Measurements from ENCODE around the gene ZC3H7A. TPM values are rescaled to one million over a fixed set of nuclear protein-coding genes. Genes with fewer than 3 reads are reported as not detected.
A peak's percentile ranks its signal among the peaks of the same experiment; 100 is the strongest.

The ZC3H7A gene
- total RNA-seq, 2 experiments from 2014 or later, result 32.1 to 68.6 TPM

DNA sequence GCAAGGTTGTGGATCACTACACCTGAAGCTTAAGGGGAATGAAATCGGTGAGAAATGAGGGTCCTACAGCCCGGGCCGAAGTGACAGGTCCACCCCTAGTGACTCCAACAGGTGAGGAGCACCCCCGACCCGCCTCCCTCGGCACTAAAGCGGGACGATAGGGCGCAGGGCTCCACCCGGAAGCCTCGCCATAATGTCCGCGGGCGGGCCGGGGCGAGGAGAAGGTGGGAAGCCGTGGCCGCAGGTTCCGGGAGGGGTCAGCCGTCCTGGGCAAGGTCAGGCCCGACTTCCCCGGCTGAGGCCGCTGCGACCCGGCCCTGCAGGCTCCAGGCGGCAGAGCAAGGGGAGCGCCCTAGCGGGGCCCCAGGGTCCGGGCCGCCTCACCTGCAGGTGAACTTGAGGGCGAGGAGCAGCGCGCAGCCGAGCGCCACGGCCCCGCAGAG is 54.9 kb downstream of the ZC3H7A start:
- CTCF ChIA-PET (ENCODE audit: unreplicated experiment), result interaction anchor here (0.6 to 1.6 kb wide), 2 partner anchors 56 to 96 kb away, joined by 4 to 7 read pairs; no protein-coding TSS in a partner anchor
- TF ChIP-seq, protein P1, sequence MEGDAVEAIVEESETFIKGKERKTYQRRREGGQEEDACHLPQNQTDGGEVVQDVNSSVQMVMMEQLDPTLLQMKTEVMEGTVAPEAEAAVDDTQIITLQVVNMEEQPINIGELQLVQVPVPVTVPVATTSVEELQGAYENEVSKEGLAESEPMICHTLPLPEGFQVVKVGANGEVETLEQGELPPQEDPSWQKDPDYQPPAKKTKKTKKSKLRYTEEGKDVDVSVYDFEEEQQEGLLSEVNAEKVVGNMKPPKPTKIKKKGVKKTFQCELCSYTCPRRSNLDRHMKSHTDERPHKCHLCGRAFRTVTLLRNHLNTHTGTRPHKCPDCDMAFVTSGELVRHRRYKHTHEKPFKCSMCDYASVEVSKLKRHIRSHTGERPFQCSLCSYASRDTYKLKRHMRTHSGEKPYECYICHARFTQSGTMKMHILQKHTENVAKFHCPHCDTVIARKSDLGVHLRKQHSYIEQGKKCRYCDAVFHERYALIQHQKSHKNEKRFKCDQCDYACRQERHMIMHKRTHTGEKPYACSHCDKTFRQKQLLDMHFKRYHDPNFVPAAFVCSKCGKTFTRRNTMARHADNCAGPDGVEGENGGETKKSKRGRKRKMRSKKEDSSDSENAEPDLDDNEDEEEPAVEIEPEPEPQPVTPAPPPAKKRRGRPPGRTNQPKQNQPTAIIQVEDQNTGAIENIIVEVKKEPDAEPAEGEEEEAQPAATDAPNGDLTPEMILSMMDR (conservative IDR thresholded peaks at IDR 0.05; ENCODE audit: low read length), result 0 out of 2 replicates have a peak, but pooled peaks have one; percentile 24
- TF ChIP-seq EZH2phosphoT487 (IDR thresholded peaks at IDR 0.05; ENCODE audit: borderline replicate concordance, low read depth, low read length), result no peak
- Histone ChIP-seq H2AFZ (ENCODE audit: low read length) (peak overlapping the region; percentile 30; the same call in 1 of the 2 replicates), H3K9me2 (ENCODE audit: insufficient read depth, low read length) (no peaks in the 10 kb centered on the region), H3K4me3 (ENCODE audit: low read depth, low read length, poor library complexity, severe bottlenecking) (peak overlapping the region; percentile 97), H3K36me3 (ENCODE audit: insufficient read depth, low read length) (peaks cover 26% of the 10 kb centered on the region), H3K4me1 (ENCODE audit: insufficient read depth, low read length, poor library complexity, severe bottlenecking) (peaks cover 51% of the 10 kb centered on the region), H3K9me3 (ENCODE audit: low read length) (no peaks in the 10 kb centered on the region), H4K20me1 (ENCODE audit: insufficient read depth, low read length) (peaks cover 16% of the 10 kb centered on the region; the same call in 1 of the 2 replicates), H3K27ac (ENCODE audit: low read depth, low read length, poor library complexity, severe bottlenecking) (peak overlapping the region; percentile 67), H3K79me2 (ENCODE audit: insufficient read depth, low read depth, low read length) (peaks cover 45% of the 10 kb centered on the region), H3K4me2 (ENCODE audit: low read length) (peak overlapping the region; percentile 95)
- POLR2A ChIA-PET, result interaction anchor here (0.5 to 1.8 kb wide), 12 partner anchors 18 to 804 kb away, joined by 3 to 10 read pairs (median 4); no protein-coding TSS in a partner anchor
- no TSS peak for BruUV-seq (replicated peaks)
- intact Hi-C loops (cut with micrococcal nuclease; ENCODE audit: unreplicated experiment), result loop anchor here (2.0 to 5.0 kb wide), 3 partner anchors 40 to 70 kb away; partner anchors contain the start of gene ZC3H7A
- peak; percentile 65 for DNase-seq (ENCODE audit: low spot score)

DNA sequence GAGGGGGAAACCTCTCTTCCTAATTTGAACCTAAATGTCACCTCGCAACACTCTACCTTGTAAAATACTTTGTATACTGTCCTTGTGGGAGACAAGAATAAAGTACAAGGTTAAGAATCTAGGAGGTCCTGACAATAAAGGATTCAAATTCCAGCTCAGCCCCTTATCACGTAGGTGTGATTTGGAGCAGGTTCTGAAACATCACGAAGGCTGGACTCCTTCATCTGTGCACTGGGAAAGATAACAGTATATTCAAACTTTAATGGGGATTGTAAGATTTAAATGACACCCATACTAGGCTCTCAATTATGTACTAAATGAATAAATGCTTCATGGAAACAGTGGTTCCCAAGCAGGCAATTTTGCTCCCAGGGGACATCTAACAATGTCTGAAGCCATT is 56.5 kb downstream of the ZC3H7A start:
- Histone ChIP-seq H3K4me2 (ENCODE audit: low read length) (peak overlapping the region; percentile 95), H2AFZ (ENCODE audit: low read length) (no peak overlapping the region), H3K9me2 (ENCODE audit: insufficient read depth, low read length) (no peaks in the 10 kb centered on the region), H3K4me1 (ENCODE audit: insufficient read depth, low read length, poor library complexity, severe bottlenecking) (peaks cover 66% of the 10 kb centered on the region), H3K9me3 (ENCODE audit: low read length) (no peaks in the 10 kb centered on the region), H4K20me1 (ENCODE audit: insufficient read depth, low read length) (peaks cover 16% of the 10 kb centered on the region; the same call in 1 of the 2 replicates), H3K79me2 (ENCODE audit: insufficient read depth, low read depth, low read length) (peaks cover 59% of the 10 kb centered on the region), H3K4me3 (ENCODE audit: low read depth, low read length, poor library complexity, severe bottlenecking) (peak overlapping the region; percentile 97), H3K27ac (ENCODE audit: low read depth, low read length, poor library complexity, severe bottlenecking) (peak overlapping the region; percentile 1), H3K36me3 (ENCODE audit: insufficient read depth, low read length) (peaks cover 42% of the 10 kb centered on the region)
- no peak for DNase-seq (ENCODE audit: low spot score)
- TF ChIP-seq EZH2phosphoT487 (IDR thresholded peaks at IDR 0.05; ENCODE audit: borderline replicate concordance, low read depth, low read length), result no peak
- TF ChIP-seq, protein P1 (conservative IDR thresholded peaks at IDR 0.05; ENCODE audit: low read length), result no peak
- no TSS peak for BruUV-seq (replicated peaks)
- ChIA-PET POLR2A (interaction anchor here (1.6 kb wide), 1 partner anchor 14 kb away, joined by 7 read pairs; no protein-coding TSS in a partner anchor), CTCF (ENCODE audit: unreplicated experiment) (no interaction called here)
- intact Hi-C loops (cut with micrococcal nuclease; ENCODE audit: unreplicated experiment), result loop anchor here (2.0 to 5.0 kb wide), 4 partner anchors 22 to 72 kb away; no protein-coding TSS in a partner anchor
